GM23248 (cell line): ENCODE measurements around the gene PID1. TPM values are rescaled to one million over a fixed set of nuclear protein-coding genes. Genes with fewer than 3 reads are reported as not detected.
A peak's percentile ranks its signal among the peaks of the same experiment; 100 is the strongest.

ENCODE experiments used
- DNase-seq: peaks from one replicate; pipeline ENCODE4 v3.0.0-alpha.2; 2015
- H2AFZ ChIP-seq: fragments of 200-600 bp; sonication (generic); 2 replicates; pipeline ENCODE4 v1.6.1; 2016; ENCODE audit warnings: antibody characterized with exemption
- H3F3A ChIP-seq: fragments of 200-600 bp; sonication (generic); 2 replicates; pipeline ENCODE4 v1.6.1; 2016; ENCODE audit warnings: mild to moderate bottlenecking, antibody characterized with exemption, mixed run types; ENCODE audit not compliant: insufficient read depth
- H3K27ac ChIP-seq: fragments of 200-600 bp; sonication (generic); 2 replicates; pipeline ENCODE4 v1.5.1; 2016; ENCODE audit warnings: mild to moderate bottlenecking
- H3K27me3 ChIP-seq: fragments of 200-600 bp; sonication (generic); replicated peaks from 2 replicates; pipeline ENCODE4 v1.6.1; 2016; ENCODE audit warnings: mild to moderate bottlenecking; ENCODE audit not compliant: insufficient read depth
- H3K36me3 ChIP-seq: fragments of 200-600 bp; sonication (generic); 2 replicates; pipeline ENCODE4 v1.6.1; 2016; ENCODE audit warnings: low read depth, mild to moderate bottlenecking
- H3K4me1 ChIP-seq: fragments of 200-600 bp; sonication (generic); 2 replicates; pipeline ENCODE4 v1.6.1; 2016; ENCODE audit warnings: mild to moderate bottlenecking; ENCODE audit not compliant: insufficient read depth
- H3K4me2 ChIP-seq: fragments of 200-600 bp; sonication (generic); one replicate; pipeline ENCODE4 v1.6.1; 2016; ENCODE audit warnings: mild to moderate bottlenecking; ENCODE audit not compliant: unreplicated experiment
- H3K4me3 ChIP-seq: fragments of 200-600 bp; sonication (generic); 2 replicates; pipeline ENCODE4 v1.5.1; 2016; ENCODE audit warnings: mild to moderate bottlenecking
- H3K79me2 ChIP-seq: fragments of 200-600 bp; sonication (generic); 2 replicates; pipeline ENCODE4 v1.6.1; 2016; ENCODE audit warnings: mild to moderate bottlenecking; ENCODE audit not compliant: insufficient read depth
- H3K9ac ChIP-seq: fragments of 200-600 bp; sonication (generic); 2 replicates; pipeline ENCODE4 v1.6.1; 2016; ENCODE audit warnings: mild to moderate bottlenecking
- H3K9me2 ChIP-seq: fragments of 200-600 bp; sonication (generic); 2 replicates; pipeline ENCODE4 v1.6.1; 2016; ENCODE audit warnings: mixed run types, mild to moderate bottlenecking, moderate library complexity; ENCODE audit not compliant: insufficient read depth
- H3K9me3 ChIP-seq: fragments of 200-600 bp; sonication (generic); one replicate; pipeline ENCODE4 v1.6.1; 2017; ENCODE audit warnings: low read depth
- H4K20me1 ChIP-seq: fragments of 200-600 bp; sonication (generic); 2 replicates; pipeline ENCODE4 v1.6.0; 2016; ENCODE audit not compliant: insufficient read depth
- EZH2 ChIP-seq: fragments of 200-600 bp; sonication (generic); IDR thresholded peaks from 2 replicates; pipeline ENCODE4 v1.6.1; 2018; ENCODE audit warnings: antibody characterized with exemption, mild to moderate bottlenecking; ENCODE audit not compliant: insufficient read depth, poor library complexity, severe bottlenecking
- EZH2phosphoT487 ChIP-seq: fragments of 200-600 bp; sonication (generic); IDR thresholded peaks from 2 replicates; pipeline ENCODE4 v1.6.1; 2018; ENCODE audit warnings: antibody characterized with exemption, moderate library complexity, mild to moderate bottlenecking, low read depth; ENCODE audit not compliant: insufficient read depth
- WGBS, 2 experiments: methylation state at CpG; one replicate each; pipeline ENCODE4 v1.1.6; 2015 to 2017; ENCODE audit warnings: low lambda C conversion rate in 2 of 2, low coverage in 1 of 2; ENCODE audit errors: missing lambda C conversion rate in 2 of 2; 5-methylcytosine and 5-hydroxymethylcytosine counted together
- in situ Hi-C: fragments of 300-500 bp; cut with MboI; formaldehyde crosslinking; loops from 2 replicates; pipeline ENCODE4 v1.15.0; 2020
- polyA plus RNA-seq: library from polyadenylated mRNA; unstranded; fragments of >200 nt; fragmentation: Nextera tagmentation; extraction: Ambion mirVana; gene quantifications from 2 replicates; pipeline ENCODE4 v1.2.1, GENCODE V29; 2016
- total RNA-seq: library from RNA; depleted of rRNA; stranded (reverse); fragments of >200 nt; shearing (Covaris generic); gene quantifications from 2 replicates; pipeline ENCODE4 v1.2.3, GENCODE V29; 2014

Gene PID1
- total and polyA plus RNA-seq, 2 experiments from 2014 or later, result 5.9 to 8.6 TPM

DNA sequence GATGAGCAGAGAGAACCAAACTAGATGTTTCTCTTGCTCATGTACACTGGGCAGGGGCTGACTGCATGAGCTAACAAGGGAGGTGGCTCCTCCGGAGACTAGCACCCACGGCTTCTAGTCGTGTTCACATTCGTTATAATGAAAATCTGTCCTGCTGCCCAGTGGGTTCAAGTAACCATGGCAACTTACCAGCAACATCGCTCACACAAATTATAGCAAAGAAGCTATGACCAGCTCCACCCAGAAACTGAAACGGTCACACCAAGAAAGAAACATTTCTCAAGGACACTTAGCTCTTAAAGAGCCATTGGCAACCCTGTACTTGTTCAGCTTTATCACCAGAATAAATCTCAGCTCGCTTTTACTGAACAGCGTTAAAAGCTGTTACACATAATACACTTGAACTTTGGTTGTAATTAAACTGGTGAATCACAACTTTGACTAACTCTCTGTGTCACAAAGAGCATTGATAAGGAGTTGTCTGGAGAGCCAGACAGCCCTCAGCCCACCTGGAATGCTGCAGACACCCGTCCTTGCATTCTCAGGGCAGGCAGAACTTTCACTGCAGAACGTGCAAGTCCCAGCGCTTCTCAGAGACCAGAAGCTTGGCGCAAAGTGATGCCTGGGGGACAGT, 141.2 kb downstream of the PID1 start:
- H3F3A ChIP-seq, result no peaks in the 10 kb centered on the region
- no peaks in the 10 kb centered on the region for H3K9me2 ChIP-seq
- 15 to 16% methylated on average over 12 of the region's 12 CpGs for WGBS, 2 experiments
- TF ChIP-seq EZH2phosphoT487, result no peak
- no peak for TF ChIP-seq EZH2
- no peaks in the 10 kb centered on the region for H3K9me3 ChIP-seq
- H3K27ac ChIP-seq, result no peak overlapping the region
- H3K4me2 ChIP-seq, result peak overlapping the region; percentile 66
- peak overlapping the region; percentile 16; the same call in 1 of the 2 replicates for H2AFZ ChIP-seq
- no peaks in the 10 kb centered on the region for H3K36me3 ChIP-seq
- peaks cover 10% of the 10 kb centered on the region for H3K4me1 ChIP-seq
- H3K27me3 ChIP-seq, result no peaks in the 10 kb centered on the region
- peak overlapping the region; percentile 57 for H3K4me3 ChIP-seq
- DNase-seq, result peak; percentile 68
- peak overlapping the region; percentile 22; the same call in 1 of the 2 replicates for H3K9ac ChIP-seq
- H4K20me1 ChIP-seq, result no peaks in the 10 kb centered on the region
- in situ Hi-C loops, result loop anchor here (10.0 kb wide), 1 partner anchor 455 kb away; no protein-coding TSS in a partner anchor
- no peaks in the 10 kb centered on the region for H3K79me2 ChIP-seq

DNA sequence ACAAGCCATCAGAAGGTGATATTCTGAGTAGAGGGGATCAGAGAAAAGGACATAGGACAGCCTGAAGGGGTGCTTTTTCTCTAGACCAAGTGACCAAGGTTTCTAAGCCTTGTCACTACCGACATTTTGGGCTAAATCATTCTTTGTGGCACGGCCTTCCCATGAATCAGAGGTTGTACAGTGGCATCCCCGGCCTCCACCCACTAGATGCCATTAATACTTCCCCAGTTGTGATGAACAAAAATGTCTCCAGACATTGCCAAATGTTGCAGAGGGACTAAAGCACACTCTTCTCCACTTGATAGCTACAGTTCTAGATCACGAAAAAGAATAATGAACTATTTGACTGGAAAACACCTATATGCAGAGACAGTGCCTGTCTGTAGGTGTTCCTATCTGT, 143.6 kb downstream of the PID1 start:
- TF ChIP-seq EZH2phosphoT487 (no peak), EZH2 (no peak)
- Histone ChIP-seq H3K27me3 (no peaks in the 10 kb centered on the region), H3K9me3 (no peaks in the 10 kb centered on the region), H3K4me2 (no peak overlapping the region), H3K9ac (no peak overlapping the region), H3K27ac (no peak overlapping the region), H3K36me3 (no peaks in the 10 kb centered on the region), H3F3A (no peaks in the 10 kb centered on the region), H3K9me2 (no peaks in the 10 kb centered on the region), H4K20me1 (no peaks in the 10 kb centered on the region), H3K4me1 (peaks cover 10% of the 10 kb centered on the region), H3K79me2 (no peaks in the 10 kb centered on the region), H2AFZ (no peak overlapping the region), H3K4me3 (no peak overlapping the region)
- WGBS, 2 experiments, result 39% methylated on average over 4 of the region's 4 CpGs
- in situ Hi-C loops, result no loop called here
- peak; percentile 1 for DNase-seq

DNA sequence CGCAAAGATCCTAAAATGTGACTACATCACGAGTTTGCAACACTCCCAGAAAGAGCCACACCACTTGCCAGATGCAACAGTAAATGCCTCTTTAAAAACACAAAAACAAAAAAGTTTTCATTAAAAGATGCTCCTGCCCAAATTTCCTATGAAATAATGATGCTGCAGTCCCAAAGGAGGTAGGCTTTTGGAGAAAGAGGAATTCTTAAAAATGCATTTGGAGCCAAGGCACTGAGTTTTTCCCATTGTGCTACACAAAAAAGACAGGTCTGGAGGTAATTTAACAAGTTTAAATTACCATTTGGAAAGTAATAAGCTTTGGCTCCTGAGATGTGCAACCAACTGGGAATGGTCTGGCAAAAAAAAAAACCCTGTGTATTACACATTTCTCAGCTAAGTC, 145.0 kb downstream of the PID1 start:
- H2AFZ ChIP-seq, result no peak overlapping the region
- H3K9me2 ChIP-seq, result no peaks in the 10 kb centered on the region
- no peak overlapping the region for H3K27ac ChIP-seq
- TF ChIP-seq EZH2phosphoT487, result no peak
- TF ChIP-seq EZH2, result no peak
- H3K79me2 ChIP-seq, result no peaks in the 10 kb centered on the region
- H4K20me1 ChIP-seq, result no peaks in the 10 kb centered on the region
- no peak overlapping the region for H3K4me3 ChIP-seq
- H3K9ac ChIP-seq, result no peak overlapping the region
- whole genome bisulfite sequencing, 2 experiments, result 35 to 38% methylated on average over 2 of the region's 2 CpGs
- no peak overlapping the region for H3K4me2 ChIP-seq
- no peaks in the 10 kb centered on the region for H3K27me3 ChIP-seq
- no peaks in the 10 kb centered on the region for H3K36me3 ChIP-seq
- H3K9me3 ChIP-seq, result no peaks in the 10 kb centered on the region
- H3F3A ChIP-seq, result no peaks in the 10 kb centered on the region
- no peak for DNase-seq
- in situ Hi-C loops, result no loop called here
- H3K4me1 ChIP-seq, result peaks cover 10% of the 10 kb centered on the region

DNA sequence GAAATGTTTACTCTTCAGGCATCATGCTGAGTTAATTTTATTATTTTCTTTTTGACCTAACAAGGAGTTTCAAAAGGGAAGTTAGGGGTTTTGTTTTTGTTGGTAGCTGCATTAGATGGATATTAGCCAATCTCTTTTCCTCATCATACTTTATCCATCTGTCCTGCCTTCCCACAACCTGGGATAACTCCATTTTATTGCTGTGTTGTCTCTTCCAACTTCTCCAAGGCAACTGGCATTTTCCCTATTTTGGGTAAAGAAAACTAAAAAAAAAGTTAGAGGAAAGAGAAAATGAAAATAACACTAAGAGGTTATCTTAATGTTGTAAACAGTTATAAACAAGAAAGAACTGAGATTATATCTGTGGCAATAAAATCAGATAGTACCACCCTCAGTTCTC, 147.0 kb downstream of the PID1 start:
- Histone ChIP-seq H3K4me2 (no peak overlapping the region), H3K36me3 (no peaks in the 10 kb centered on the region), H3K27ac (no peak overlapping the region), H3K79me2 (no peaks in the 10 kb centered on the region), H3K9ac (no peak overlapping the region), H4K20me1 (no peaks in the 10 kb centered on the region), H3K4me3 (no peak overlapping the region), H3K9me2 (no peaks in the 10 kb centered on the region), H3K4me1 (no peaks in the 10 kb centered on the region), H3K27me3 (no peaks in the 10 kb centered on the region), H3F3A (no peaks in the 10 kb centered on the region), H3K9me3 (no peaks in the 10 kb centered on the region), H2AFZ (no peak overlapping the region)
- DNase-seq, result no peak
- TF ChIP-seq EZH2phosphoT487 (no peak), EZH2 (no peak)
- in situ Hi-C loops, result loop anchor here (25.0 kb wide), 1 partner anchor 437 kb away; no protein-coding TSS in a partner anchor

DNA sequence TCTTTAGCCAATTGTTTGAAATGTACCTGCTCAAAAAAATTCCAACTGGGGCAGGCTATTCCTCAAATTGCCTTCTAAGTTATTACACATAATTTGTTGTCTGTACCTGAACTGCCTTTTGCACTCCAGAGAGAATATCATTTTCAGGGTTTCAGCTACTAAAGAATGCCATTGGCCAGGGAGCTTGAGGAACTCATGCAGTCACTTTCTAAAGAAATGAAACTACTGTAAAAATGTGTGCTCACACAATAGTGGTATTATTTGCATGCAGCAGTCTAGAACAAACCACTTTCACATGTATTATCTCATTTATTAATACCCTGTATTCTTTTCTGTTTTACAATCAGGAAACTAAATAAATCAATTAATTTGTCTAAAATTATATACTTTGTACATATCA, 152.2 kb downstream of the PID1 start:
- no peak overlapping the region for H3K27ac ChIP-seq
- no peaks in the 10 kb centered on the region for H3K79me2 ChIP-seq
- H2AFZ ChIP-seq, result no peak overlapping the region
- DNase-seq, result no peak
- no peaks in the 10 kb centered on the region for H3K4me1 ChIP-seq
- no peaks in the 10 kb centered on the region for H3K27me3 ChIP-seq
- H3K4me2 ChIP-seq, result no peak overlapping the region
- no peaks in the 10 kb centered on the region for H3F3A ChIP-seq
- no peaks in the 10 kb centered on the region for H3K9me3 ChIP-seq
- no peaks in the 10 kb centered on the region for H3K9me2 ChIP-seq
- TF ChIP-seq EZH2 (no peak), EZH2phosphoT487 (no peak)
- in situ Hi-C loops, result loop anchor here (25.0 kb wide), 1 partner anchor 432 kb away; no protein-coding TSS in a partner anchor
- H3K36me3 ChIP-seq, result no peaks in the 10 kb centered on the region
- no peak overlapping the region for H3K9ac ChIP-seq
- H4K20me1 ChIP-seq, result no peaks in the 10 kb centered on the region
- H3K4me3 ChIP-seq, result no peak overlapping the region
